Muscle of back (tissue), 11 donors: ENCODE results near the gene TOR2A. TPM values are rescaled to one million over a fixed set of nuclear protein-coding genes. Genes with fewer than 3 reads are reported as not detected.
A peak's percentile ranks its signal among the peaks of the same experiment; 100 is the strongest.

Experiments
- DNase-seq, 3 donors: peaks; one replicate each; pipeline versions ENCODE4 v3.0.0 to v3.0.0-alpha.2; 2013
- polyA plus RNA-seq, 10 donors: library from polyadenylated mRNA; unstranded; fragments of 120-200 nt; gene quantifications; one replicate each; pipeline ENCODE4 v1.2.1, GENCODE V29; 2013; ENCODE audit not compliant: insufficient read length in 10 of 10

TOR2A gene
- polyA plus RNA-seq, 10 donors = 5.8 to 11.8 (median 7.1) TPM

DNA sequence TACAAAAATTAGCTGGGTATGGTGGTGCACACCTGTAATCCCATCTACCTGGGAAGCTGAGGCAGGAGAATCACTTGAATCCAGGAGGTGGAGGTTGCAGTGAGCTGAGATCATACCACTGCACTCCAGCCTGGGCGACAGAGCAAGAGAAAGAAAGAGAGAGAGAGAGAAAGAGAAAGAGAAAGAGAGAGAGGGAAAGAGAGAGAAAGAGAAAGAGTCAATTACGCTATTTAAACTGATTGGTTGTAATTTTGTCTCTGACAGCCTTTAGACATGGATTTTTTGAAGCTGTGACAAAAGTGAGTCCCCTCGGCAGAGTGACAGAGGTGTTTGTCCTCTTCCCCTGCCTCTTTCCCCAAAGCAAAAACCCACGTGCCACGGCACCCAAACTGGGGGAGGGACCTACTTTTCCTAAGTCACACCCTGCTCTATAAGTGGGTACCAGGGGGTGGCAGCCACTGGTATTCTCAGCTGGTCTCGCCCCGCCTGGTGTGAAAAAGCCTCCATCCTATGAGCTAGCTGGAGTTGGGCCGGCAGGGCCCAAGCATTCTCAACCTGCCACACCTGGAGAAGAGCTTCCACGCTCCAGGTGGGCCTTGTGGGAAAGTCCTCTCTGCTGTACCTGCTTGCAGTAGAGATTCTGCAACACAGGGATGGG, 31.7 kb downstream of the TOR2A start:
- DNase-seq = no peak

DNA sequence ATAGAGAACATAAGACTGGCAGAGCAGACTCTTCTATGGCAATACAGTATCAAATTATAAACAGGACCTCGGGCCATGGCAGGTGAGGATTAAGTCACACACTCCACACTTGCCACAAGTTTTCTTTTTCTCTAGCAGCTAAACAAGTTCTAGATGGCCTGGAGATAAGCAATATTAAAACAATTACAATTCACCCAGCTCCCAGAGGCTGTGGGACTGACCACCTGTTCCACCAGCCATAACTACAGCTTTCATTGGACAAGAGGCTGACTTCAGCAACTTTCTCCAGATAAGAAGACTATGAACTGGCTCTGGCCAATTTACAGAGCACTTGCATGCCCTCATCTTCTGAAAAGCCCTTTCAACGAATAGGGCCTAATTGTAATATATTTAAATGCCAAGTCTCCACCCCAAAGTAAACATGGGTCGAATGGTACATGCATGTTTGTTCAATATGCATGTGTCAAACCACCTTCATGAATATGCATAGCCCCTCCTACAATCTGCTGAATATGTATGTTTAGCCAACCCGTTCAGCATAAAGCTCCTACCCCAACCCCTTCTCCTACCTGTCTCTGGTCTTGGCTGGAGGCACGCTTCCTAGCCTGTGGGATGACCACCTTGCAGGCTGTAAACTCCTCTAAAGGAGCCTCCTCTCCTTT, 34.4 kb downstream of the TOR2A start:
- no peak for DNase-seq

GRCh38 chr9:127700140-127700539, 35.0 kb downstream of the TOR2A start:
- DNase-seq = no peak

GRCh38 chr9:127698985-127699670, 36.0 kb downstream of the TOR2A start:
- DNase-seq = peak; percentile 96 to 98 (median 97)

DNA sequence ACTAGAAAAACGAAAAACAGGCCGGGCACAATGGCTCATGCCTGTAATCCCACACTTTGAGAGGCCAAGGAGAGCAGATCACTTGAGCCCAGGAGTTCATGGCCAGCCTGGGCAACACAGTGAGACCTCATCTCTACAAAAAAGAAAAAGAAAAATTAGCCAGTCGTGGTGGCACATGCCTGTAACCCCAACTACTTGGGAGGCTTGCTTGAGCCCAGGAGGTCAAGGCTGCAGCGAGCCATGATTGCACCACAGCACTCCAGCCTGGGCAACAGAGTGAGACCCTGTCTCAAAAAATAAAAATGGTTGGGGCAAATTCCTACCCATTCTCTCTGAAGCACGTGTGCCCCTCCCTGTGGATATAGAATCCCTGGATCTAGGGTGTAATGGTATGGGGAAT, 36.7 kb downstream of the TOR2A start:
- no peak for DNase-seq

DNA sequence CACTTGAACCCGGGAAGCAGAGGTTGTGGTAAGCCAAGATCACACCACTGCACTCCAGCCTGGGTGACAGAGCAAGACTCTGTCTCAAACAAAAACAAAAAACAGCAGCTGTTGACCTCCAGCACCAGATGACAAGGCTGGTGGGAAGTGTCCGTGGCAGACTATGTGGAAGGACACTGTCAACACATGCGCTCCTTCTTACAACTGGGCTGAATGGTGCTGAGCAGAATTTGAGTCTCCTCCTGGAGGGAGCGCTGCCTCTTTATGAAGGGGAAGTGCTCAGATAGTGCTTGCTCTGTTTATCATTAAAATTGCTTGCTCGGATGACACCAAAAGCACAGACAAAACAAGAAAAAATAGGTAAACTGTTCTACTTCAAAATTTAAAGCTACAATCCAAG, 37.5 kb downstream of the TOR2A start:
- no peak for DNase-seq

DNA sequence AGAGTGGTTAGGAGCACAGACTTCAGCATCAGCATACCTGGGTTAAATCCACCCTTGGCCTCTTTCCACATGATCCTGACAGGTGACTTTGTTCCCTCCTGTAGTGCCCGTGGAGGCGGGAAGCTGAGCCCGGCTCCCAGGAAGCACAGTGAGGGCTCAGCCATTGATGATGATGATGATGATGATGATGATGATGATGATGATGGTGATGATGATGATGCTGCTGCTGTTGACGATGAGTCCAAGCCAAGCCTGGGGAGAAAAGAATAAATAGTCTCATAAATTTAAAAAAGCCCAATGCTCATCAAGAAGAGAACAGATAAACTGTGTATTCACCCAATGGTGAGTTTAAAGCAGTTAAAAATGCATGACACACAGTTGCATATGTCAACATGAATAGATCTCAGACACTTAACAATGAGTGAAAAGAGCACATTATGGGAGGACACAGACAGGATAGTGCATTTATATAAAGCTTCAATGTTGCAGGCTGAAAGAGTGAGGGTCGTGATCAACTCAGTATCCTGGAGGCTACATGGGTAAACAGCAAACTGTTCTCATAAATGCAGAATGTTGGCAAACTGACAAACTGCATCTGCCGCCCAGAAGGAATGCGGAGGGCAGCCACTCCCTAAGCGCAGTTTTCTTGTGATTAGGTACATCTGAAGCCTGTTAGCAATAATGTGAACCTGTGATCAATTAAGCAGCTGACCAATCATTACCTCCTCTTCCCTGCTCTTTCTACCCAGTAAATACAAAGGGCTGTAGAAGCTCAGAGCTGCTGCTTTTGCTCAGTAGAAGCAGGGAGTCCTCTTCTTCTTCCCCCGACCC, 40.0 kb downstream of the TOR2A start:
- no peak for DNase-seq

DNA sequence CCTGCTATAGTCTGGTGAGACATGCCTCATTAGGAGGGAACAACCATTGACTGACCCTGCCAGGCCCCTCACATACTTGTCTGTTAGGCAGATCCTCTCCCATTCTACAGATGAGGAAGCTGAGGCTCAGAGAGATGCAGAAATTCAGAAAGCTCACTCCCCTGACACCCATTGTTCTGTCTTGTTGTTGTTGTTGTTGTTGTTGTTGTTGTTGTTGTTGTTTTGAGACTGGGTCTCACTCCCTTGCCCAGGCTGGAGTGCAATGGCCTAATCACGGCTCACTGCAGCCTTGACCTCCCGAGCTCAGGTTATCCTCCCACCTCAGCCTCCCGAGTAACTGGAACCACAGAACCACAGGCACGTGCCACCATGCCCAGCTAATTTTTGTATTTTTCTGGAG, 41.4 kb downstream of the TOR2A start:
- no peak for DNase-seq

- DNase-seq = no peak
These were observed 42.0 kb downstream of the TOR2A start for GRCh38 chr9:127693143-127693542.

GRCh38 chr9:127692071-127692470, 43.0 kb downstream of the TOR2A start:
- DNase-seq = no peak

DNA sequence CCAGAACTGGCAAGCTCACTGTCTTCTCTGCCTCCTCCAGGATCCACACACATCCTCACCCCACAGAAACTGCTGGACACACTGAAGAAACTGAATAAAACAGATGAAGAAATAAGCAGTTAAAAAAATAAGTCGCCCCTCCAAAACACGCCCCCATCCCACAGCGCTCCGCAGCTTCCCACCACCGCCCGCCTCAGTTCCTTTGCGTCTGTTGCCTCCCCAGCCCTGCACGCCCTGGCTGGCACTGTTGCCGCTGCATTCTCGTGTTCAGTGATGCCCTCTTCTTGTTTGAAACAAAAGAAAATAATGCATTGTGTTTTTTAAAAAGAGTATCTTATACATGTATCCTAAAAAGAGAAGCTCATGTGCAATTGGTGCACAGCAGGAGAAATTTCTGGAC, 44.4 kb downstream of the TOR2A start:
- no peak for DNase-seq

GRCh38 chr9:127689329-127690000, 45.6 kb downstream of the TOR2A start:
- DNase-seq = no peak

- no peak for DNase-seq
These were observed 48.4 kb downstream of the TOR2A start for GRCh38 chr9:127686461-127687393.

DNA sequence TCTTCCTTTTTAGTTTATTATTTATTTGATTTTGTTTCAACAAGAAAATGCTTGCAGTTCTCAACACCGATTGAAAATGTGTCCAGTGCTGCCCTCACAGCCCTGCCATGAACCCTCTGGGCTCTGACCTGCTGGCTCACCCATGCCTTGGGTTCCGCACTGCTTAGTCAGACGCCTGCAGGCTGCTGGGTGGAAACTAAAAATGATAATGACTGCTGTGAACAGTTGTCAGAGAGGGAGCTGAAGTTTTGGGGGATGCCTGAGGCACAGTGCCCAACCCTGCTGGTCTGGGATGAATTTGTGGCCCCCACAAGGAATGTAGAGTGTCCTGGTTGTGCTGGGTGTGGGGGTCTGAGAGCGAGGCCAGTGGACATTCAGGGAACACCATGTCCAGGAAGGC, 50.5 kb downstream of the TOR2A start:
- DNase-seq = no peak

DNA sequence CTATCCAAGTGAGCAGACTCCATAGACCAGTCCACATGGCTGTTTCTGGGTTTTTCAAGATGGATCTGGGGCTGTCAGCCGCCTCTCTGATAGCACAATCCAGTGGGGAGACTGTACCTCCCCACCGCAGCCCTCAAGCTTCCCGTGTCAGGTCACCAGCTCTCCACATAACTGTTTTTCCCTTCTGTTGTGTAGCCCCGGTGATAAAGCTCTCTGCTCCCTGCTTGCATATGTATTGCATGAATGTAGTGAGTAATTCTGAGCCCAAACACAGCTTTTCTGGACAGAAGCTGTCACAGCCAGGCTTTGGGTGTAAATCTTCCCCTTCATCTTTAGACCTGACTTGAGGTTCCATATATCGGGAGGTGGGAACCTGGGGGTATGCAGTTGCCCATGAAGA, 51.4 kb downstream of the TOR2A start:
- no peak for DNase-seq

GRCh38 chr9:127682351-127683136, 52.5 kb downstream of the TOR2A start:
- DNase-seq = no peak
